Effector memory CD4-positive, alpha-beta T cell (primary cell): ENCODE measurements around the gene PTN.

Experiments used
- DNase-seq, 3 donors: peaks; one replicate each; pipeline ENCODE4 v3.0.0-alpha.2; 2020
- H3K27ac ChIP-seq: 2 replicates; pipeline ENCODE4 v1.7.0; 2013; ENCODE audit warnings: mild to moderate bottlenecking, low read length, moderate library complexity; ENCODE audit not compliant: insufficient read depth, poor library complexity, severe bottlenecking
- H3K27me3 ChIP-seq: replicated peaks from 2 replicates; pipeline ENCODE4 v1.7.0; 2013; ENCODE audit warnings: mild to moderate bottlenecking, low read length; ENCODE audit not compliant: insufficient read depth, control insufficient read depth, poor library complexity, severe bottlenecking
- H3K36me3 ChIP-seq: 2 replicates; pipeline ENCODE4 v1.7.0; 2013; ENCODE audit warnings: mild to moderate bottlenecking, low read length, moderate library complexity; ENCODE audit not compliant: control insufficient read depth, insufficient read depth
- H3K4me1 ChIP-seq: 2 replicates; pipeline ENCODE4 v1.7.0; 2013; ENCODE audit warnings: low read length, mild to moderate bottlenecking; ENCODE audit not compliant: control insufficient read depth, insufficient read depth, poor library complexity, severe bottlenecking
- H3K4me3 ChIP-seq: 2 replicates; pipeline ENCODE4 v1.7.0; 2013; ENCODE audit warnings: low read length, low read depth, mild to moderate bottlenecking; ENCODE audit not compliant: insufficient read depth, poor library complexity, severe bottlenecking
- H3K9me3 ChIP-seq: 2 replicates; pipeline ENCODE4 v1.7.0; 2013; ENCODE audit warnings: mild to moderate bottlenecking, low read length, moderate library complexity; ENCODE audit not compliant: control insufficient read depth

The PTN gene

GRCh38 chr7:137328373-137329120 is 15.0 kb downstream of the PTN start:
- Histone ChIP-seq H3K4me1 (no peaks in the 10 kb centered on the region), H3K36me3 (no peaks in the 10 kb centered on the region)
- DNase-seq, result no peak

GRCh38 chr7:137325927-137326326 is 17.6 kb downstream of the PTN start:
- Histone ChIP-seq H3K4me3 (no peak overlapping the region), H3K4me1 (no peaks in the 10 kb centered on the region), H3K27me3 (no peaks in the 10 kb centered on the region), H3K36me3 (no peaks in the 10 kb centered on the region), H3K27ac (no peak overlapping the region), H3K9me3 (no peaks in the 10 kb centered on the region)
- DNase-seq, result no peak

More at GRCh38 chr7:137328373-137329120, 15.0 kb downstream of the PTN start:
- Histone ChIP-seq H3K27me3 (no peaks in the 10 kb centered on the region), H3K9me3 (no peaks in the 10 kb centered on the region), H3K27ac (no peak overlapping the region), H3K4me3 (no peak overlapping the region)

DNA sequence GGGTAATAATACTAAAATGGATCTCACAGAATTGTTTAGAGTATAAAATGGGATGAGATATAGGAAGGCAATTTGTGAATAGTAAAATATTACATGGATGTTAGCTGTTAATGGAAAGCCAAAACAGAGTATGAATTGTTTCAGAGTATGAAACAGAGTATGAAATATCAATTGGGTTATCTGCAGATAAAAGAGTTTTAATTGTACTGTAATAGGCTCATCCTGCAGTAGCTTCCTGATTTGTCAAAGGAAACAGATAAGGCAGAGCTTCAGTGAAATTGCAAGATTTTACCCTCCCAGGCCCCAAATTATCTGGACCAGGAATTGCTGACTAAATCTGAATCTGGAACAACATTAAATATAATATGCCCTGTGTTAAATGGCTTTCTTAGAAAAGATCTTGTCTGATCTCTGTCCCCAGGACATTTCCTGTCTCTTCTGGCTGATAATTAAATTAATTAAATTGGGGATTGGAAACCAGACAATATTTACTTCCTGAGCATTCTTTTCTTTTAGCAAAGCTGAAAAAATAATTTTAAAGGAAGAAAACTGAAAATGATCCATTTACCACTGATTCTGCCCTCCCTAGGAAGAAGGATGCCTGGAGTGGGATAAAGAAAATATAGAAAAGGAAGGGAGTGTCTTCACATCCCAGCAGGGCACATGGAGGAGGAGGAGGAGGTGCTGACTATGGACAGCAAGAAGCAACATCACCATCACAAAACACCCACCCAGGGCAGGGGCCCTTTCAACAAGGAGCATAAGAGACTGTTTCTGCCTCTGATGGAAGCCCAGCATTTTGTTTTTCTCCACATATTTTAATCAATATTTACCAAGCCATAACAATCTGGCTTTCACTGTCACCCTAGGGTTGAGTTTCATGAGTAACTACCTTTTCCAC is 18.5 kb downstream of the PTN start:
- H3K4me1 ChIP-seq, result no peaks in the 10 kb centered on the region
- no peaks in the 10 kb centered on the region for H3K36me3 ChIP-seq
- H3K27ac ChIP-seq, result no peak overlapping the region
- no peak overlapping the region for H3K4me3 ChIP-seq
- H3K27me3 ChIP-seq, result no peaks in the 10 kb centered on the region
- no peaks in the 10 kb centered on the region for H3K9me3 ChIP-seq
- no peak for DNase-seq

GRCh38 chr7:137316648-137317353 is 26.7 kb downstream of the PTN start:
- Histone ChIP-seq H3K36me3 (no peaks in the 10 kb centered on the region), H3K27me3 (no peaks in the 10 kb centered on the region), H3K27ac (no peak overlapping the region), H3K4me3 (no peak overlapping the region), H3K9me3 (no peaks in the 10 kb centered on the region), H3K4me1 (no peaks in the 10 kb centered on the region)
- DNase-seq, result no peak

GRCh38 chr7:137313201-137313600 is 30.3 kb downstream of the PTN start:
- Histone ChIP-seq H3K9me3 (no peaks in the 10 kb centered on the region), H3K36me3 (no peaks in the 10 kb centered on the region), H3K27ac (no peak overlapping the region), H3K4me3 (no peak overlapping the region), H3K27me3 (no peaks in the 10 kb centered on the region), H3K4me1 (no peaks in the 10 kb centered on the region)
- DNase-seq, result no peak

- DNase-seq, result no peak
- H3K4me1 ChIP-seq, result no peaks in the 10 kb centered on the region
- no peaks in the 10 kb centered on the region for H3K36me3 ChIP-seq
- no peak overlapping the region for H3K4me3 ChIP-seq
- no peaks in the 10 kb centered on the region for H3K9me3 ChIP-seq
- H3K27ac ChIP-seq, result no peak overlapping the region
- H3K27me3 ChIP-seq, result no peaks in the 10 kb centered on the region
Measured at GRCh38 chr7:137306748-137307147, 36.8 kb downstream of the PTN start.

DNA sequence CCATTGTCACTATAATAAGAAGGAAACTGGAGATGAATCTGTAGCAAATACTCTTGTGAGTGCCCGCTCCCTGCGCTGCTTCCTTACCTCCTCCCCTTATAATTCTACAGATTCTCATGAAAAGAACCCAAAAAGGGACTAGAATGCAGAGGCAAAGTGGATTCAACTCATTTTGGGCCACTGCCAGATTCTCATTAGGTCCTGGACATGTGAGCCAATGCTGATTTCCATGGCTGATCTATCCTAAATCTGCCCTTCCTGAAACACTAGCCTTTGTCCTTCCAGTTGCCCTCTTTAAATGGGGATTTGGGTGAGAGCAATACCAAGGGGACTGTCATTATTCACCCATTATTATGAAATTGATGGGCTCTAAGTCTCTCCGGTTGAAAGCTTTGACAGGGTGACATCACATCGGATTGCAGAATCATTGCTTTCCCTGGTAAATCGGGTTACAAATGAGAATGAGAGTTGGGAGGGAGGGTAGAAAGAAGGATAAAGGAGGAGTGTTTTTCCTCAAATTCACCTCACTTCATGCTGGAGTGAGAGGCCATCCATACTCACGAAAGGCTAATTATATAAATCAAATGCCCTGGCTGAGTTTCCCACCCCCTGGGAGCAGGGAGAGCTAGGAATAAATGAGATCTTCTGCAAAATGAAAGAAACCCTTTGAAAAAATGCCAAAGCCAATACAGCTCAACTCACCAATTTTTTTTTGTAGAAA is 37.5 kb downstream of the PTN start:
- DNase-seq, result no peak
- Histone ChIP-seq H3K4me3 (no peak overlapping the region), H3K9me3 (no peaks in the 10 kb centered on the region), H3K36me3 (no peaks in the 10 kb centered on the region), H3K27ac (no peak overlapping the region), H3K4me1 (no peaks in the 10 kb centered on the region), H3K27me3 (no peaks in the 10 kb centered on the region)

DNA sequence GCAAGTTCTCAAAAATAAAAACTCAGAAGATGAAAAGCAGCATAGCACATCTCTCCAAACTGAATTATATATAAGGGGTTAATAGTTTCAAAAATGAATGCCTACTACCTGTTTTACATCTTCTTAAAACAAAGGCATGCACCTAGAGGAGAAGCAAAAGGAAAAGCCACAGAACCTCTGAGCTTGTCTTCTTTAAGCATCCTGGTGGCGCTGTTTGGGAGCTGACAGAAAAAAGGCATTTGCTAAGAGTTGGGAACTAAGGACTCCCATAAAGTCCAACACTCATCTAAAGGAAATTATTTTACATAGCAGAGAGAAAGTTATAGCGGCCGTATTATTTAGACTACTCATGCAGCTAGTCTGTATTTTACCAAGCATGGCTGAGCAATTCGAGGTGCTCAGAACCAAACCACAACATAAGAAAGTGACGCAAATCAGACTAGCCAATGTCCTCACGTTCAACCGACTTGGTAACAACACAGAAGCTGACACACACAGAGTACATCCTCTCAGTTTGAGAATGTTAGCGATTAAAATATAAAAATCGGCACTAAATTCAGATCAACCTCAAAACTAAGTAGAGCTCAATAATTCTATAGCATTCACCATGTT is 38.8 kb downstream of the PTN start:
- H3K36me3 ChIP-seq, result no peaks in the 10 kb centered on the region
- H3K4me1 ChIP-seq, result no peaks in the 10 kb centered on the region
- no peak for DNase-seq
- H3K27me3 ChIP-seq, result no peaks in the 10 kb centered on the region
- no peak overlapping the region for H3K4me3 ChIP-seq
- no peaks in the 10 kb centered on the region for H3K9me3 ChIP-seq
- no peak overlapping the region for H3K27ac ChIP-seq

DNA sequence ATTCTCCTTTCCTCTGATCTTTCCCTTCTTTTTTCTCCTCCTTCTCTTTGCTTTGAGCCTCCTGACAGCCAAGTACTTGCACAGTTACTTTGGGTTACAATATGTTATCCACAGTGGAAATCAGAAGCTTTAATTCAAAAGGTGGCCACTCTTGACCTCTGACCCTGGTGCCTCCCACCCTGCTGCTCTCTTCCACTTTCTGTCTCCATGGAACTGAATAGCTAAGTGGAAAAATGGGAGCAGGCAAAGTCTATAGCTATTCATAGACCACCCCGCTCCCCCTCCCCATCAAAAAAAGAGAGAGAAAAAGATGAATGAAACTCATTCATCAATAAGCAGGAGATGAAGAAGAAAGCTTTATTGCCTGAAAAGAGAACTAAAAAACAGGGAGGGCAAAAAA is 39.4 kb downstream of the PTN start:
- Histone ChIP-seq H3K4me3 (no peak overlapping the region), H3K4me1 (no peaks in the 10 kb centered on the region), H3K27ac (no peak overlapping the region), H3K9me3 (no peaks in the 10 kb centered on the region), H3K36me3 (no peaks in the 10 kb centered on the region), H3K27me3 (no peaks in the 10 kb centered on the region)
- no peak for DNase-seq
